Spleen (tissue), 7 donors: ENCODE results near the gene COL19A1.

Experiments
- POLR2A ChIP-seq, 3 donors: fragments of 450-650 bp; IDR thresholded peaks; one replicate each; pipeline ENCODE4 v1.5.1; 2017; ENCODE audit warnings: antibody characterized with exemption in 3 of 3, mild to moderate bottlenecking in 1 of 3
- TF ChIP-seq, protein P1 (sequence below), 11 experiments: fragments of 200-600 bp in 7 of 11; fragments of 450-650 bp in 4 of 11; sonication (generic) in 4 of 11; IDR thresholded peaks in 8 of 11; conservative IDR thresholded peaks in 3 of 11; 1 replicate in 7 of 11; 2 replicates in 4 of 11; pipeline versions ENCODE4 v1.4.0 to v1.8.0; 2016 to 2021; ENCODE audit warnings: antibody characterized with exemption in 11 of 11, inconsistent platforms in 4 of 11, mild to moderate bottlenecking in 1 of 11
- donor health status: DM: no; HTN: no; CAD: no; lungs with moderate emphysema.
- donor health status: DM: no; HTN: no; CAD: no.
- donor health status: DM: no; HTN: no; CAD: no.

DNA sequence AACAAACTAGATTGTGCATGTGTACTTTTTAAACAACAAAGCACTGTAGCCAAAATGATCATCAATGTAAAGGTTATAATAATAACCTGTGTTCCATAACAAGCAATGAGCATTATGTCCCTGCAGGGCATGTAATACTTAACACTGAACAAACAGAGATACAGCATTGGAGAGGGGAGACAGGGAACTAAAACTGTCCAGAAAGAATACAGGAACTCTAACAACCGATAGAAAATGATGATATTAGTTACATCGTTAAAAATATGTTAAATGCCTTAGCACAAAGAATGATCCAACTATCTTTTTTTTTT lies 356.0 kb downstream of the COL19A1 start:
- TF ChIP-seq, protein P1, sequence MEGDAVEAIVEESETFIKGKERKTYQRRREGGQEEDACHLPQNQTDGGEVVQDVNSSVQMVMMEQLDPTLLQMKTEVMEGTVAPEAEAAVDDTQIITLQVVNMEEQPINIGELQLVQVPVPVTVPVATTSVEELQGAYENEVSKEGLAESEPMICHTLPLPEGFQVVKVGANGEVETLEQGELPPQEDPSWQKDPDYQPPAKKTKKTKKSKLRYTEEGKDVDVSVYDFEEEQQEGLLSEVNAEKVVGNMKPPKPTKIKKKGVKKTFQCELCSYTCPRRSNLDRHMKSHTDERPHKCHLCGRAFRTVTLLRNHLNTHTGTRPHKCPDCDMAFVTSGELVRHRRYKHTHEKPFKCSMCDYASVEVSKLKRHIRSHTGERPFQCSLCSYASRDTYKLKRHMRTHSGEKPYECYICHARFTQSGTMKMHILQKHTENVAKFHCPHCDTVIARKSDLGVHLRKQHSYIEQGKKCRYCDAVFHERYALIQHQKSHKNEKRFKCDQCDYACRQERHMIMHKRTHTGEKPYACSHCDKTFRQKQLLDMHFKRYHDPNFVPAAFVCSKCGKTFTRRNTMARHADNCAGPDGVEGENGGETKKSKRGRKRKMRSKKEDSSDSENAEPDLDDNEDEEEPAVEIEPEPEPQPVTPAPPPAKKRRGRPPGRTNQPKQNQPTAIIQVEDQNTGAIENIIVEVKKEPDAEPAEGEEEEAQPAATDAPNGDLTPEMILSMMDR (IDR thresholded peaks at IDR 0.05 in 8 of 11, conservative IDR thresholded peaks at IDR 0.05 in 3 of 11) = no peak
- no peak for TF ChIP-seq POLR2A (IDR thresholded peaks at IDR 0.05)
